CD4-positive, alpha-beta T cell (primary cell): ENCODE results near the gene NUDT14. TPM values are rescaled to one million over a fixed set of nuclear protein-coding genes. Genes with fewer than 3 reads are reported as not detected.

ENCODE experiments used
- ATAC-seq: fragments of 200-7000 bp; cut with Tn5 transposase; one replicate; pipeline ENCODE4 v1.10.0; 2022; ENCODE audit warnings: mild to moderate bottlenecking; ENCODE audit not compliant: poor library complexity
- CTCF ChIA-PET: fragments of 350-600 bp; sonication (Branson Sonifier 250); formaldehyde crosslinking; loops from one replicate; lab custom pipeline; 2021; ENCODE audit warnings: antibody characterized with exemption, inconsistent platforms; lab: Charles Lee
- POLR2A ChIA-PET: fragments of 350-600 bp; sonication (Branson Sonifier 250); formaldehyde crosslinking; loops from one replicate; lab custom pipeline; 2021; ENCODE audit warnings: antibody characterized with exemption, inconsistent platforms; lab: Charles Lee
- DNase-seq, 14 experiments: peaks; one replicate each; pipeline ENCODE4 v3.0.0-alpha.2; 2013 to 2020; ENCODE audit warnings: mixed read lengths in 2 of 14
- H3K27ac ChIP-seq, 2 donors: one replicate each; pipeline versions ENCODE4 v1.5.1 to v1.7.0; 2013; ENCODE audit warnings: low read length in 2 of 2, low read depth in 1 of 2, mild to moderate bottlenecking in 1 of 2
- H3K27me3 ChIP-seq, 2 experiments: 1 replicate in 1 of 2; 2 replicates in 1 of 2; pipeline versions ENCODE4 v1.6.1 to v1.7.0; 2013; ENCODE audit warnings: low read length in 2 of 2, control low read depth in 1 of 2, mild to moderate bottlenecking in 1 of 2, moderate library complexity in 1 of 2; ENCODE audit not compliant: insufficient read depth in 2 of 2, control insufficient read depth in 1 of 2
- H3K36me3 ChIP-seq: one replicate; pipeline ENCODE4 v1.6.1; 2013; ENCODE audit warnings: low read length, control low read depth; ENCODE audit not compliant: insufficient read depth
- H3K4me1 ChIP-seq: one replicate; pipeline ENCODE4 v1.6.1; 2013; ENCODE audit warnings: low read length, control low read depth; ENCODE audit not compliant: insufficient read depth
- H3K4me3 ChIP-seq: one replicate; pipeline ENCODE4 v1.5.1; 2013; ENCODE audit warnings: mild to moderate bottlenecking, low read length, moderate library complexity
- H3K9me3 ChIP-seq, 2 experiments: 1 replicate in 1 of 2; 2 replicates in 1 of 2; pipeline versions ENCODE4 v1.6.1 to v1.7.0; 2013; ENCODE audit warnings: low read length in 2 of 2, mild to moderate bottlenecking in 2 of 2, control low read depth in 1 of 2, moderate library complexity in 1 of 2; ENCODE audit not compliant: control insufficient read depth in 1 of 2, insufficient read depth in 1 of 2
- H3K27ac Mint-ChIP-seq: one replicate; pipeline ENCODE4 v1.8.0; 2020; ENCODE audit warnings: mixed read lengths
- H3K27me3 Mint-ChIP-seq: one replicate; pipeline ENCODE4 v1.8.0; 2021; ENCODE audit warnings: mixed read lengths
- H3K36me3 Mint-ChIP-seq: one replicate; pipeline ENCODE4 v1.8.0; 2021; ENCODE audit warnings: low read depth, mixed read lengths
- H3K4me1 Mint-ChIP-seq: one replicate; pipeline ENCODE4 v1.8.0; 2021; ENCODE audit warnings: low read depth, mixed read lengths
- H3K4me3 Mint-ChIP-seq: one replicate; pipeline ENCODE4 v1.8.0; 2020; ENCODE audit warnings: mild to moderate bottlenecking, mixed read lengths
- H3K9me3 Mint-ChIP-seq: one replicate; pipeline ENCODE4 v1.8.0; 2020; ENCODE audit warnings: mixed read lengths
- CTCF ChIP-seq: fragments of 200-600 bp; IDR thresholded peaks from one replicate; pipeline ENCODE4 v1.8.0; 2022; ENCODE audit warnings: antibody characterized with exemption, mild to moderate bottlenecking
- intact Hi-C, 2 experiments: fragments of 100-400 bp; cut with DNase I in 1 of 2; cut with micrococcal nuclease in 1 of 2; formaldehyde crosslinking; loops; one replicate each; pipeline versions ENCODE4 v1.15.1 to v1.9.0; 2023 to 2025; cut with DNase I, micrococcal nuclease
- total RNA-seq, 174 experiments: library from RNA in 2 of 174; stranded (reverse) in 2 of 174; gene quantifications; one replicate each; pipeline ENCODE4 v1.2.3 and lab custom pipeline; 2021 to 2026

NUDT14 gene
- total RNA-seq, 2 experiments from 2014 or later: 9.0 to 9.2 TPM

GRCh38 chr14:105165134-105165704 is 15.9 kb downstream of the NUDT14 start:
- Mint-ChIP-seq H3K9me3 (no peaks in the 10 kb centered on the region), H3K4me3 (no peak overlapping the region)

GRCh38 chr14:105163040-105163742 is 17.9 kb downstream of the NUDT14 start:
- no peak for TF ChIP-seq CTCF
- intact Hi-C loops: no loop called here
- Mint-ChIP-seq H3K9me3 (no peaks in the 10 kb centered on the region), H3K4me1 (no peaks in the 10 kb centered on the region), H3K27me3 (peaks cover 13% of the 10 kb centered on the region), H3K36me3 (no peaks in the 10 kb centered on the region), H3K4me3 (no peak overlapping the region), H3K27ac (no peak overlapping the region)
- ATAC-seq (no peak), DNase-seq (no peak)
- ChIA-PET POLR2A (no interaction called here), CTCF (no interaction called here)
- Histone ChIP-seq H3K4me1 (peaks cover 6% of the 10 kb centered on the region), H3K9me3 (peaks cover 0 to 18% of the 10 kb centered on the region in 2 experiments), H3K4me3 (no peak overlapping the region), H3K36me3 (no peaks in the 10 kb centered on the region), H3K27ac (no peak overlapping the region), H3K27me3 (peaks cover 10 to 11% of the 10 kb centered on the region in 2 experiments)

More at GRCh38 chr14:105165134-105165704, 15.9 kb downstream of the NUDT14 start:
- intact Hi-C loops: loop anchor here in 1 of 2 experiments (5.0 kb wide), 1 partner anchor 73 kb away; no protein-coding TSS in a partner anchor
- Mint-ChIP-seq H3K27me3 (peaks cover 22% of the 10 kb centered on the region), H3K36me3 (no peaks in the 10 kb centered on the region), H3K4me1 (peaks cover 7% of the 10 kb centered on the region), H3K27ac (no peak overlapping the region)
- Histone ChIP-seq H3K4me3 (no peak overlapping the region), H3K4me1 (peaks cover 20% of the 10 kb centered on the region), H3K36me3 (no peaks in the 10 kb centered on the region), H3K27me3 (peaks cover 18 to 23% of the 10 kb centered on the region in 2 experiments), H3K9me3 (peaks cover 0 to 23% of the 10 kb centered on the region in 2 experiments), H3K27ac (no peak overlapping the region)
- DNase-seq (no peak), ATAC-seq (no peak)
- no peak for TF ChIP-seq CTCF
- POLR2A ChIA-PET: no interaction called here
- CTCF ChIA-PET: interaction anchor here (0.9 kb wide), 1 partner anchor 30 kb away, joined by 3 read pairs; no protein-coding TSS in a partner anchor

GRCh38 chr14:105162669-105162979 is 18.5 kb downstream of the NUDT14 start:
- POLR2A ChIA-PET: no interaction called here
- DNase-seq: no peak

More at GRCh38 chr14:105162669-105162979, 18.5 kb downstream of the NUDT14 start:
- H3K4me1 ChIP-seq: peaks cover 4% of the 10 kb centered on the region
- no peak for ATAC-seq
- no peak overlapping the region for H3K4me3 ChIP-seq
- intact Hi-C loops: no loop called here
- peaks cover 10 to 11% of the 10 kb centered on the region in 2 experiments for H3K27me3 ChIP-seq
- no peak overlapping the region for H3K27ac Mint-ChIP-seq
- H3K9me3 ChIP-seq: peaks cover 0 to 18% of the 10 kb centered on the region in 2 experiments
- CTCF ChIA-PET: no interaction called here
- peaks cover 13% of the 10 kb centered on the region for H3K27me3 Mint-ChIP-seq
- H3K4me3 Mint-ChIP-seq: no peak overlapping the region
- no peaks in the 10 kb centered on the region for H3K9me3 Mint-ChIP-seq
- no peak overlapping the region for H3K27ac ChIP-seq
- H3K36me3 ChIP-seq: no peaks in the 10 kb centered on the region
- H3K4me1 Mint-ChIP-seq: no peaks in the 10 kb centered on the region
- no peak for TF ChIP-seq CTCF
- H3K36me3 Mint-ChIP-seq: no peaks in the 10 kb centered on the region
